Inferior parietal cortex (tissue), 1 donor: Measurements from ENCODE around the gene HS3ST3B1.

Experiments used
- DNase-seq: peaks from one replicate; pipeline ENCODE4 v3.0.0-alpha.2; 2016; ENCODE audit errors: extremely low spot score

The HS3ST3B1 gene

DNA sequence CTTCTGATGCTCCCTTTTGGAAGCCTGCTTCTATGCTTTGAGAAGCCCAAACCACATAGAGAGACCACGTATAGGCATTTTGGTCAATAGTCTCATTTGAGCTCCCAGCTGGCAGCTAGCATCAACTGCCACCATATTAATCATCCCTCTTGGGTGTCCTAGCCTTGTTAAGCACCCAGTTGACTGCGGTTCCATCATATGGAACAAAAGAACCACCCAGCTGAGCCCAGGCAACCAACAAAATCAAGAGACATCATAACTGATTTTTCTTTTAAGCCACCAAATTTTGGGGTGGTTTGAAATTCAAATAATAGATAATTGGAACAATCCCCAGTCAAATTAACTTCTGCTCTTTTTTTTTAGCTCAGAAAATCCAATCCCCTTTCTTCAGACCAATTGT, 53.9 kb downstream of the HS3ST3B1 start:
- DNase-seq, result no peak

DNA sequence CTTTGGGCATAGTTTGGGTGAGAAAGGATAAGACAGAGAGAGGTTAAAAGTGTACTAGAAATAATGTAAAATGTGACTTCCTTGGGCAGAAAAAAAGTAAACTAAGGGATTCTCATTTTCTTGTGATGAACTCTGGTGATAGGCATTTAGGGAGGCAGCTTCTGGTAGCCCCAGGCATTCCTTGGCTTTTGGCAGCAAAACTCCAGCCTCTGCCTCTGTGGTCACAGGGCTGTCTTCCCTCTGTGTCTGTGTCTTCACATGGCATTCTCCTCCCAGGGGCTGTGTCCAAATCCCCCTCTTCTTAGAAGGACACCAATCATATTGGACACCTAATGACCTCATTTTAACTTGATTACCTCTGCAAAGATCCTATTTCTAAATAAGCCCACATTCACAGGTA, 54.7 kb downstream of the HS3ST3B1 start:
- DNase-seq, result no peak

DNA sequence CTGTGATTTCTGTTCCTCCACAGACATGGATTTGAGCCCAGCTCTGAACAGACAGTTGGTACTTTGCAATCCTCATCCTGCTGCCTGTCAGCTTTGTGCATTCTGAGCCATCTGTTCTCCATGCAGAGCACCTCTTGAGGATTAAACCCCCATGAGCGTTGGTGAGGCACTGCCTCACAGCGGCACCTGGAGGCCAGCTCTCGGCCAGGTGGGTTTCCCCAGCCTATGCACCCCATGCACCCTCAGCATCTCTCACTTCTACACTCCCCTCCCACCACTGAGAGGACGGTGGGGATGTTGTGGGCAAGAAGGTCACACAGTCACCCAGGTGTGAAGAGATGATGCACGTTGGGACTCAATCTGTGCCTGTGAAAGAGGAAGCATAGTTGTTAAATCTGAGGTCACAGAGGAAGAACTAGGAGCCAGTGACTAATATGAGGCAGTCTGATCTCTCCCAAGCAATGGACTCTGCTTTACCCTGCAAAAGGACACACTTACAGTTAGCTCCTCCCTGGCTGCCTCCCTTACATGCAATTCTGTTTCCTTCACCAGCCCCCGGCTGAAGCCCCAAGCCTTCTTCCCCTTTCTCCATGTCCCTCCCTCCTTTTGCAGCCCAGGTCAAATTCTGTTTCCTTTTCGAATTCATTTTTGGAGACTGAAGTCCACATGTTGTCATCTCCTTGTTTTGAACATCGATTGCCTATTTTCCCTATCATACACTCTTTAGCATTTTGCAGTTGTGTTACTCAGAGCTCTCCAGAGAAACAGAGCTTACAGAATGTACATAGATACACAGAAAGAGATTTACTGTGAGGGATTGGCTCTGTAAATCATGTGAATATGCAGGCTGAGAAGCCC, 58.5 kb downstream of the HS3ST3B1 start:
- DNase-seq, result no peak

DNA sequence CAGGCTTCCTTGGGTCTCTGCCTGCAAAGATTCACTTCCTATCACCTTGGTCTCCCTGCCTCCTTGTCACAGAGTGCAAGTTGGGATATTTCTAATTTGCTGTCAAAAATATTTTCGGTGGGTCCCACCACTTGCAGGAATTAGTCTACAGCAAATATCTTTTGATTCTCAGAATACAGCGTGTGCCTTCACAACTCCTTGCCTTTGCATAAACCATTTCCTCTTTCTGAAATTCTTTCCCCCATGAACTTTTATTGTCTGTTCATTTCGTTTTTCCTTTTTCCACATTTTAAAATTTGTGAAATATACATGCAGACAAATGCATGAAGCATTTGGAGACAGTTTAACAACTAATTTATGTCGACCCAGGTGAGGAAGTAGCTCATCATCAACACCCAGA, 60.0 kb downstream of the HS3ST3B1 start:
- DNase-seq, result no peak

DNA sequence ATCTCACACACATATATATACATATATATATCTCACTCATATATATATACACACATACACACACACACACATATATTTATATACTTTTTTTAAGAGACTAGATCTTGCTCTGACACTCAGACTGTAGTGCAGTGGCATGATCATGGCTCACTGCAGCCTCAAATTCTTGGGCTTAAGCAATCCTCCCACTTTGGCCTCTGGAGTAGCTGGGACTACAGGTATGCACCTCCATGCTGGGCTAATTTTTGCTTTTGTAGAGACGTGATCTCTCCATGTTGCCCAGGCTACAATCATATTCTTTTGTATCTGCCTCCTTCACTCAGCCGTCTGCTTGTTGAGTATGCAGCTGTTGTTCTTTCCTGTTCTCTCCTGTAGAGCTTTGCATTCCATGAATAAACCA, 60.6 kb downstream of the HS3ST3B1 start:
- DNase-seq, result no peak

DNA sequence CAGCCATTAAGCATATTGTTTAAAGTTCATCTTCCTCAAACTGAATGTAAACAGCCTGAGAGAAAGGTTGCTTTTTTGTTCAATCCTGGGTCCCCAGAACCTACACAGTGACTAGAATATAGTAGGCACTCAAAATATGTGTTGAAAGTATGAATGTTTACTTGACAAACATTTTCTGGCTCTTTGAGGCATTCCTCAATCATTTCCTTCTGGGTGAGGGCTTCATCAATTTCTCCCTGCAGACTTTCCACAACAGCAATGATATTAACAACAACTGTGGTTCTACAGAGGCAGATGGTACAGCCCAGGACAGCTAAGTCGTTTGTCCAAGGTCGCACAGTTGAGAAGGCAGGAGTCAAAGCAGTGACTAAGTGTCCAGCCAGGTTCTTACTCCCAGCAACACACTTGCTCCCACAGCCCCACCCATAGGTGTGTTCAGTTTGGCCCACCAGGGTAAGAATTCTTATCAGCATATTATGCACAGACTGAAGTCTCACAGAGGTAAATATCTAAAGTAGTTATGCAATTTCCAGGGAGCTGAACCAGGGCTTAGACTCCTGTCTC, 61.1 kb downstream of the HS3ST3B1 start:
- no peak for DNase-seq

DNA sequence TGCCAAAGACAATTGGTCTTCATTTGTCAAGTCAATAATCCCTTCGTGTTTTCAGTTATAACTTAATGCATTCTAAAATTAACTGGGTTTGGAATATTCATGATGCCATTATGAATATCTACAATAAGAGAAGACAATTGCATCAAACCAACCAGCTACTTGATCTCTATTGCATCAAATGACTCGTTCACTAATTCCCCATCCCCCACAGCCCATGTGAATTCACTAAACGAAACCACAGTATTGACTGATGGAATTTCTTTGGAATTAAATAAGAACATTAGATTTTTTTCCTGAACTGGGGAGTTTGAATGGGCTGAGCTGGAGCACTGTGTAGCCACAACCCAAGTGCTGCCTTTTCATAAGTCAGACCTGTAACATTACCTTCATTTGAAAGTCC, 65.3 kb downstream of the HS3ST3B1 start:
- no peak for DNase-seq

DNA sequence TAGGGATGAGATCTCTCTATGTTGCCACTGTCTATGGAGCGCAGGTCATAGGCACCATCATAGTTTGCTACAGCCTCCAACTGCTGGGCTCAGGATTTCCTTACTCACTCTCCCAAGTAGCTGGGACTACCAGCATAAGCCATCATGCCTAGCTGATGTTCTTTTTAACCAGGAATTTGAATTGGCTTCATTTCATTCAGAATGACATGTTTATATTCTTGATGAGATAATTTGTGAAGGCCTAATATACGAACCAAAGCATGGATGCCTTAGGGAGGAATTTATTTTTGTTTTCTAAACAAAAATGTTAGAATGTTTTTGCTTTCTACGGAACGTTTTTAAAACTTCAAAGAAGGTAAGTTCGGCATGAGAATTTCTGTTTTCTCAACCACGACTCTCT, 71.6 kb downstream of the HS3ST3B1 start:
- no peak for DNase-seq

DNA sequence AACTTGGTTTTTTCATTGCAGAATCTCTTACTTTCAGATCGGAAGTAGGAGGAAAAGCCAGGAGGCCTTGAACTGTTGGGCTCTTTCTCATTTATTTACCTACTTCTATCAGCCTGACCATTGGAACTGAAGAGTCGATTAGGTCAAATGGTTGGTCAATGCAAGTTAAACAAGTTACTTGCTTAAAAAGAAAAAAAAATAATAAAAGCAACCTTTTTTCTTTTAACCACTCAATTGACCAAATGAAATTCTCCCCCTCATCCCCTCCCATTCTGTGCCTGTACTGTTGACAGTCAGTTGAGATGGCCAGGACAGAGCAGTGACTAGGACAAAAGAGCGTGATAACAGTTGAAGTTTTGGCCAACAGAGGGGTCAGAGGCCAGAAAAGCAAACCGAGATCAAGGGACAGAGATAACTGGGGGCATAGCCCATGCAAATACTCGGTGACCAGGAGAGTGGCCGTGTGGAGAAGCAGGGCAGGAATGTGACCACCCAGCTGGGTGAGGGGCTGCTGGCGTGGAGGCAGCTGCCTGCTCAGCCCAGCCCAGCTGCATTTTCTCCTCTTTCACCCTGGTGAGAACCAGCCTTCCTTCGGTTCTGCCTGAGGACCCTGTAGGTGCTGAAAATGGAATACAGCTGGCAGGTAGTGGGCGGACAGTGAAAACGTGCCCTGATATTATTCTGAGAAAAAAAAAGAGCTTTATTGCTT, 72.2 kb downstream of the HS3ST3B1 start:
- no peak for DNase-seq

DNA sequence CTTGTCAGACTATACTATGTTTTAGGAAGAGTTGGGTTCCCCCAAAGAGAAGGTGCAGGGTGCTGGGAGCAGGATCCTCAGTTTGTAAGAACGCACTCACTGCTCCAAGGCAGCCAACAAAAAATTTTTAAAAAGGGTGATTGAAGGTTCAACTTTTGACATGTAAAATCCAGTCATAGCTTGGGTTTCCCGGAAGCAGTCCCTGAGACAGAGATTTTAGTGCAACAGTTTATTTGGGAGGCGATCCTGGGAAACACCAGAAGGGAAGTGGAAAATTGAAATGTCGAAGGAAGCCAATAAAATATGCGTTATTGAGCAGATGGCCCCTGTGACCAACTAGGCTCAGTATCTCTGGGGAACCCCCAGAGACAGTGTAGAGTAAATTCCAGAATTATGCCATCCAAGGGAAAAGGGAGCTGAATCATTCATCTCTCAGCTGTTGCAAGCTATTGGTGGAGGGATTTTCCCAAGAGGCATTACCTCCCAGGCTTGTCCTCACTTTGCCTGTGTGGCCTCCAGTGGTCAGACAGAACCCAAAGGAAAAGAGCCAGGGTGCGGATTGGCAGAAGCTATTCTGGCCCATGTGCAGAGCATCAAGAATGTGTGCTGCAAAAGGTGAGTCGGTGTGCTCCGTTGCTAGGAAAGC, 72.9 kb downstream of the HS3ST3B1 start:
- DNase-seq, result no peak

DNA sequence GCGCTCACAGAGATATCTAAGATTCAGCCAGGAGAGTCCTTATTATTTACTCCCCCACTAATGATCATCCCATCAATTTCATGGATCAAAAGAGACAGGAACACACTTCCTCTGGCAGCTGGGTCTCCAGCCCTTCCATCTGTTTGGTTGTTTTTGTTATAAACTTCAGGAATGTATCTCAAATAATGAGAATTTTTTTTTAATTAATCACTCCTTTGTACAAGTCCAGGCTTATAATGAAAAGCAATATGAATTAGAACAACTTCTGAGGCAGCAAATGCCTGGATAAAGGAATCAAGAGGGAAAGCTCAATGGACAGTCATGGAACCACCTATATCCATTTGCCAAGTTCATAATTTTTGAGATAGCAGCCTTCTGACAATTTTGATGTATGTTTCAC, 73.4 kb downstream of the HS3ST3B1 start:
- no peak for DNase-seq

DNA sequence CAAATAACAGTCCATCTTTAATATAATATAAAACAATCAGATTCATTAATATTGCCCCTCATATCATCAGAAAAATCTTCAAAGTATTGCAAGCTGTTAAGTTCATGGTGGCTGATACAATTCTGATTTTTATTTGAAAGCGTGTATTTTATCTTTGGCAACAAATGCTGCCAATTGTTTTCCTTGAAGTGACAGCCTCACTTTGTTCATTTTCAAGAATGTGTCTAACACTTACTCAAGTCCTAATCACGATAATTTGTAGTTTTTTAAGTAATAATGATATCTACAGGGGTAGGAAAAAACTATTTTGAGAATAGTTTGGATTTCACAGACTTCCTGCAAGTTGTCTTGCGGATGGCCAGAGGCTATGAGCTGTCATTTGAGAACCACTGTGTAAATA, 75.8 kb downstream of the HS3ST3B1 start:
- DNase-seq, result no peak

DNA sequence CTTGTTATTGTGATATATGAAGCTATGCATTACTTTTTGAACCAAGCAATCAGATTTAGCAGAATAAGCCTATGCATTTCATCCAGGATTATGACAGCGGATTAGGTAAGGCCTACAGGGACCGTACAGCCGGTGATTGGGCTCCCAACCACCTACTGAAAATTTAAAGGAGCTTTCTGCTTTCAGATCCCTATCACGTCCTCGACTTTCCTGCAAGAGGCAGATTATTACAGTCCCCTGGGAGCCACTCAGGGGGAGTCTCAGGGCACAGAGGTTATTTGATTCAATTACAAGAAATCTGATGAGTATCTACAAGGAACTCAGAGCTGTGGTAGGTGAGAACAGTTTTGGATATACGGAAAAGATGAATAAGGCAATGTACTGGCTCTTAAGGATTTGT, 80.7 kb downstream of the HS3ST3B1 start:
- no peak for DNase-seq

DNA sequence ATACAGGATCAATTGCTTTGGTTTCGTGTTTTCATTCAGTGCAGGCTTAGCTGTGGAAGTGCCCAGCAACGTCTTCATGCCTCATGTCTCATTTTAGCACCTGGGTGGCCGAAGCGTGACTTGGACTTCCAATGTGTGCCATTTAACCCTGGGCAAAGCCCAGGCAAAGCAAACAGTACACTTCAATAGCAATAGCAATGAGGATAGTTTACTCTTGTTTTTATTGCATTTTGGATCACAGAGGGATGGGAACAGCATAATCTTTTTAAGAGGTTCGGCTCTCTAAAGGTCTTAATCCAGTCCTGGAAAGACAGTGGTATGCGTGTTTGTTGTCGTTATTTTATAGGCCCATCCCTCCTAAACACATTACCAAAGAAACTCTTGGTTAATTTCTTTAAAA, 86.2 kb downstream of the HS3ST3B1 start:
- no peak for DNase-seq

DNA sequence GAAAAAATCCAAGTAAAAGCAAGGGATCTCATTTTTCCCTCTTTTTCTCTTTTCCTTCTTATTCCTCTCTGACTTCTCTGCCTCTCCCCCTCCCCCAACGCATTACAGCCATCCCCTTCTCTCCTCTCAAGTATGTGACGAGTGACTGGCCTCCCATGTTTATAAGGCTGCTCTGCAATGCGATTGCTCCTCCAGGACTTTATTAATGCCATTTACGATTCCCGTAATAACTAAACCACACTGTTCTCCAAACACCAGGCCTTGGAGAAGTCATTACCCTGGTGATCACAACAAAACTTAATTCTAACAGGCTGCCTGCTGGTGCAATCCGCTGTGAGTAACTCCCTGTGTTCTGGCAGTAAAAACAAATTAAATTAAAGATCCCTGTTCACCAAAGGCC, 88.8 kb downstream of the HS3ST3B1 start:
- DNase-seq, result no peak

DNA sequence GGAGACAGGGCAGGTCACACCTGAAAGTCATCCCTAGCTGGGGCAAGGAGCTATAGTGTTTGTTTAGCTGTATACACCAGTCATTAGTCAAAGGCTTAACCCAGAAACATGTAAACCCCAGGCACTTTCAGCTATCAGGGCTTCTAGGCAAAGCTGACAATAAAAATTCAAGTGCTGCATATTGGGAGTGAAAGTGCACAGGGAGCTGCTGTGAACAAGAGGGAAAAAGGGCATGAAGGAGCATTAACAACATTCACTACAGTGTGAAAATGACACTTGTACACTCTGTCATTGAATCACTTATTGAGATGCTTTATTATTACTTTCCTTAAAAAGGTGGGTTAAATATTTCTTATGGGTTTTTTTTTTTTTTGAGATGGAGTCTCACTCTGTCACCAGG, 92.8 kb downstream of the HS3ST3B1 start:
- no peak for DNase-seq

DNA sequence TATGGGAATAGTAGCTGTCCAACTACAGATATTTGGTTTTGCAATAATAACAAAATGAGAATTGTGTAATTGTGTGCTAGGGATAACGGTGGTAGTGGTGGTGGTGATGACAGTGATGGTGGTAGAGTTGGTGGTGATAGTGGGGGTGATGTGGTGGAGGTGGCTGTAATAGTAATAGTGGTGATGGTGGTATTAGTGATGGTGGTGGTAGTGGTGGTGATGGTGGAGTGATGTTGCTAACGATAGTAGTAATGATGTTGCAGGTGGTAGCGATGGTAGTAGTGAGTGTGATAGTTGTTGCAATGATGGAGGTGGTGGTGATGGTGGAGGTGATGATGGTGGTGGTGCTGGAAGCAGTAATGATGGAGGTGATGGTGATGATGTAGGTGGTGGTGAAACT, 94.4 kb downstream of the HS3ST3B1 start:
- no peak for DNase-seq

DNA sequence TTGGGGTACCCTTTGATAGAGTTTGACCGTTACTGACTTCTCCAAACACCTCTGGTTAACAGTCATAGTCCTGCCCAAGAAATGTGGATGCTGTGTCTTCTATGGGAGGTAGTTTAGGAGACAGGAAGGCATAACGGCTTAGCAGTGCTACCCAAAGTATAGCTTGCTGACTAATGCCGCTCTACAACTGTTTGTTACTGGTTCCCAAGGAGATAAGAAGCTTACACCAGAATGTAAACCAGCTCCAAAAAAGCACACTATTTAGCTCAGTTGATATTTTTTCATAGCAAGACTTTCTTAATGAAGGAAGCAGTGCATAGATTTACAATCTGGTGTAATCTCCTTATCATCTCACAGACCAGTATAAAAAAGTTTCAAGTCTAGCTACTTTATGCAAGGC, 95.7 kb downstream of the HS3ST3B1 start:
- DNase-seq, result no peak

DNA sequence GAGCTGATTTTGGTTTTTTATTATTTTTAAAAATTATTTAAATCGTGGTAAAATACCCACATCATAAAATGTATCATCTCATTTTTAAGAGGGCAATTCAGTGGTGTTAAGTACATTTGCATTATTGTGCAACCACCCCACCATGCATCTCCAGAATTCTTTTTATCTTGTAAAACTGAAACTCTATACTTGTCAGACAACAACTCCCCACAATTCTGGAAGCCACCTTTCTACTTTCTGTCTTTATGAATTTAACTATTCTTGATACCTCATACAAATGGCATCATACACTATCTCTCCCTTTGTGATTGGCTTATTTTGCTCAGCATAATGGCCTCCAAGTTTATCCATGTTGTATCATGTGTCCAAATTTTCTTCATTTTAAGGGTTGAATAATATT, 97.9 kb downstream of the HS3ST3B1 start:
- DNase-seq, result no peak
